MM.1S (cell line): ENCODE data around the gene CNEP1R1.

ENCODE experiments used
- DNase-seq: peaks from one replicate; pipeline ENCODE4 v3.0.0-alpha.2; 2015
- H2AFZ ChIP-seq: fragments of 300-600 bp; sonication (generic); 2 replicates; pipeline ENCODE4 v1.6.0; 2016; ENCODE audit warnings: antibody characterized with exemption, low read length
- H3F3A ChIP-seq: fragments of 300-600 bp; sonication (generic); 2 replicates; pipeline ENCODE4 v1.6.1; 2016; ENCODE audit warnings: mild to moderate bottlenecking, antibody characterized with exemption, low read length, moderate library complexity, mixed read lengths; ENCODE audit not compliant: insufficient read depth
- H3K27ac ChIP-seq: fragments of 300-600 bp; sonication (generic); 2 replicates; pipeline ENCODE4 v1.5.1; 2016; ENCODE audit warnings: mild to moderate bottlenecking, low read length
- H3K27me3 ChIP-seq: fragments of 300-600 bp; sonication (generic); replicated peaks from 2 replicates; pipeline ENCODE4 v1.6.0; 2016; ENCODE audit warnings: low read length; ENCODE audit not compliant: insufficient read depth
- H3K36me3 ChIP-seq: fragments of 300-600 bp; sonication (generic); replicated peaks from 2 replicates; pipeline ENCODE4 v1.6.1; 2016; ENCODE audit warnings: mild to moderate bottlenecking, low read length, mixed read lengths; ENCODE audit not compliant: insufficient read depth
- H3K4me1 ChIP-seq: fragments of 300-600 bp; sonication (generic); 2 replicates; pipeline ENCODE4 v1.6.1; 2016; ENCODE audit warnings: low read length, mixed read lengths
- H3K4me2 ChIP-seq: fragments of 300-600 bp; sonication (generic); 2 replicates; pipeline ENCODE4 v1.6.0; 2016; ENCODE audit warnings: low read depth, low read length
- H3K4me3 ChIP-seq: fragments of 300-600 bp; sonication (generic); 2 replicates; pipeline ENCODE4 v1.5.1; 2016; ENCODE audit warnings: low read length, mixed read lengths
- H3K79me2 ChIP-seq: fragments of 300-600 bp; sonication (generic); 2 replicates; pipeline ENCODE4 v1.6.1; 2016; ENCODE audit warnings: mixed run types, low read length, mixed read lengths
- H3K9ac ChIP-seq: fragments of 300-600 bp; sonication (generic); 2 replicates; pipeline ENCODE4 v1.6.1; 2016; ENCODE audit warnings: low read length, mixed read lengths
- H3K9me2 ChIP-seq: fragments of 300-600 bp; sonication (generic); replicated peaks from 2 replicates; pipeline ENCODE4 v1.6.1; 2016; ENCODE audit warnings: mild to moderate bottlenecking, low read length, mixed read lengths; ENCODE audit not compliant: insufficient read depth
- H3K9me3 ChIP-seq: fragments of 300-600 bp; sonication (generic); replicated peaks from 2 replicates; pipeline ENCODE4 v1.6.1; 2016; ENCODE audit warnings: mild to moderate bottlenecking, low read length, mixed read lengths; ENCODE audit not compliant: insufficient read depth
- H4K20me1 ChIP-seq: fragments of 300-600 bp; sonication (generic); 2 replicates; pipeline ENCODE4 v1.6.1; 2016; ENCODE audit warnings: mild to moderate bottlenecking, low read length, moderate library complexity, mixed read lengths; ENCODE audit not compliant: insufficient read depth
- EZH2 ChIP-seq: fragments of 300-600 bp; sonication (generic); optimal IDR thresholded peaks from 2 replicates; pipeline ENCODE3; 2017; ENCODE audit warnings: low read depth, mild to moderate bottlenecking, antibody characterized with exemption, low read length, mixed read lengths
- EZH2phosphoT487 ChIP-seq: fragments of 300-600 bp; sonication (generic); IDR thresholded peaks from 2 replicates; pipeline ENCODE4 v1.6.1; 2018; ENCODE audit warnings: antibody characterized with exemption, low read length
- TF ChIP-seq, protein P1 (sequence below): fragments of 300-600 bp; sonication (generic); IDR thresholded peaks from 2 replicates; pipeline ENCODE4 v1.5.1; 2016; ENCODE audit warnings: antibody characterized with exemption, low read length, mixed read lengths

The CNEP1R1 gene

DNA sequence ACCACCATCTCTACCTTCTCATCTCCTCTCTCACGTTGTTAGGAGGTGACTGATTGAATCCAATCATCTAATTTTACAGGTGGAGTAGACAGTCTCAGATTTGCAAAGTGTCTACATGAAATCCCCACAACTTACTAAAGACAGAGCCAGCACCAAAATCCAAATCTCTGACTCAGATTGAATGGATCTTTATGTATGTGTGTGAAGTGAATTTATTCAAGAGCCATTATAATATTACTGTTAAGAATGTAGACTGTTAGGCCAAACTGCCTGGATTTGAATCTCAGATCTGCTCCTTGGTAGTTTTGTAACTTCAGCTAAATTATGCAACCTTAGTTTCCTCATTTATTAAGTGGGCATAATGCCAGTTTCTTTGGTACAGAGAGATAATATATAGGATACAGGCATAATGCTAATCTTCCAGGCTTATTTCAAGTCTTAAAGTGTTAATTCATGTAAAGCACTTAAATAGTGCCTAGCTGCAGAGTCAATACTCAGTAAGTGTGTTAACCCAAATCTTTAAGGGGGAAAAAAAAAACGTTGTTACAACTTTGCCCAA, 12.7 kb downstream of the CNEP1R1 start:
- Histone ChIP-seq H3K27me3 (no peaks in the 10 kb centered on the region), H3K27ac (no peak overlapping the region)

DNA sequence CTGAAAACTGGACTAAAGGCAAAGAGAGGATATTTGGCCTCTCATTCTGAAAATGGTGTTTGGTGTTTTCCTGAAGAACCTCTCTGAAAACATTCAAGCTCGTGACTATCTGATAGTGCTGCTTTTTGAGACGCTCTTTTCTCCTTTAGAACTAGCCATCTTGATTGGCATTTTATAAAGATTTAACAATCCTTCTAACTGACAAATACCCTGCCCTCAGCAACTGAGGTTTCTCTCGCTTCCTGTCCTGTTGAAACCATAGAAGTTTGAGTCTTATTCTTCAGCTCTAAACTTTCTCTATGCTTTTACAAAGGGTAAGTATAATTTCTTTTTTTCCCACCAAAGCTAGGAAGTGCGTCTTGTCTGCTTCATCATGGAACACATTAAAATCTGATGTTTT, 13.3 kb downstream of the CNEP1R1 start:
- DNase-seq = no peak
- H3K9ac ChIP-seq = no peak overlapping the region
- no peaks in the 10 kb centered on the region for H3K4me1 ChIP-seq
- no peaks in the 10 kb centered on the region for H3F3A ChIP-seq
- no peaks in the 10 kb centered on the region for H3K9me2 ChIP-seq
- H3K36me3 ChIP-seq = 0 out of 2 replicates have a peak, but pooled peaks cover 7% of the 10 kb centered on the region
- no peaks in the 10 kb centered on the region for H3K9me3 ChIP-seq
- H3K27ac ChIP-seq = no peak overlapping the region
- H2AFZ ChIP-seq = no peak overlapping the region
- H3K4me2 ChIP-seq = no peak overlapping the region
- H3K27me3 ChIP-seq = no peaks in the 10 kb centered on the region
- no peak overlapping the region for H3K4me3 ChIP-seq
- H3K79me2 ChIP-seq = no peaks in the 10 kb centered on the region
- TF ChIP-seq, protein P1, sequence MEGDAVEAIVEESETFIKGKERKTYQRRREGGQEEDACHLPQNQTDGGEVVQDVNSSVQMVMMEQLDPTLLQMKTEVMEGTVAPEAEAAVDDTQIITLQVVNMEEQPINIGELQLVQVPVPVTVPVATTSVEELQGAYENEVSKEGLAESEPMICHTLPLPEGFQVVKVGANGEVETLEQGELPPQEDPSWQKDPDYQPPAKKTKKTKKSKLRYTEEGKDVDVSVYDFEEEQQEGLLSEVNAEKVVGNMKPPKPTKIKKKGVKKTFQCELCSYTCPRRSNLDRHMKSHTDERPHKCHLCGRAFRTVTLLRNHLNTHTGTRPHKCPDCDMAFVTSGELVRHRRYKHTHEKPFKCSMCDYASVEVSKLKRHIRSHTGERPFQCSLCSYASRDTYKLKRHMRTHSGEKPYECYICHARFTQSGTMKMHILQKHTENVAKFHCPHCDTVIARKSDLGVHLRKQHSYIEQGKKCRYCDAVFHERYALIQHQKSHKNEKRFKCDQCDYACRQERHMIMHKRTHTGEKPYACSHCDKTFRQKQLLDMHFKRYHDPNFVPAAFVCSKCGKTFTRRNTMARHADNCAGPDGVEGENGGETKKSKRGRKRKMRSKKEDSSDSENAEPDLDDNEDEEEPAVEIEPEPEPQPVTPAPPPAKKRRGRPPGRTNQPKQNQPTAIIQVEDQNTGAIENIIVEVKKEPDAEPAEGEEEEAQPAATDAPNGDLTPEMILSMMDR = no peak
- TF ChIP-seq EZH2 = no peak
- TF ChIP-seq EZH2phosphoT487 = no peak
- no peaks in the 10 kb centered on the region for H4K20me1 ChIP-seq

More for the DNA sequence above, 12.7 kb downstream of the CNEP1R1 start:
- no peaks in the 10 kb centered on the region for H3K9me3 ChIP-seq
- H3K79me2 ChIP-seq = no peaks in the 10 kb centered on the region
- no peak for DNase-seq
- no peak overlapping the region for H3K4me3 ChIP-seq
- H3K9me2 ChIP-seq = no peaks in the 10 kb centered on the region
- no peaks in the 10 kb centered on the region for H4K20me1 ChIP-seq
- H3F3A ChIP-seq = no peaks in the 10 kb centered on the region
- H3K4me1 ChIP-seq = no peaks in the 10 kb centered on the region
- H3K9ac ChIP-seq = no peak overlapping the region
- H3K36me3 ChIP-seq = peaks cover 7% of the 10 kb centered on the region; the same call in 1 of the 2 replicates
- no peak overlapping the region for H3K4me2 ChIP-seq
- TF ChIP-seq, protein P1 = no peak
- TF ChIP-seq EZH2phosphoT487 (no peak), EZH2 (no peak)
- no peak overlapping the region for H2AFZ ChIP-seq

DNA sequence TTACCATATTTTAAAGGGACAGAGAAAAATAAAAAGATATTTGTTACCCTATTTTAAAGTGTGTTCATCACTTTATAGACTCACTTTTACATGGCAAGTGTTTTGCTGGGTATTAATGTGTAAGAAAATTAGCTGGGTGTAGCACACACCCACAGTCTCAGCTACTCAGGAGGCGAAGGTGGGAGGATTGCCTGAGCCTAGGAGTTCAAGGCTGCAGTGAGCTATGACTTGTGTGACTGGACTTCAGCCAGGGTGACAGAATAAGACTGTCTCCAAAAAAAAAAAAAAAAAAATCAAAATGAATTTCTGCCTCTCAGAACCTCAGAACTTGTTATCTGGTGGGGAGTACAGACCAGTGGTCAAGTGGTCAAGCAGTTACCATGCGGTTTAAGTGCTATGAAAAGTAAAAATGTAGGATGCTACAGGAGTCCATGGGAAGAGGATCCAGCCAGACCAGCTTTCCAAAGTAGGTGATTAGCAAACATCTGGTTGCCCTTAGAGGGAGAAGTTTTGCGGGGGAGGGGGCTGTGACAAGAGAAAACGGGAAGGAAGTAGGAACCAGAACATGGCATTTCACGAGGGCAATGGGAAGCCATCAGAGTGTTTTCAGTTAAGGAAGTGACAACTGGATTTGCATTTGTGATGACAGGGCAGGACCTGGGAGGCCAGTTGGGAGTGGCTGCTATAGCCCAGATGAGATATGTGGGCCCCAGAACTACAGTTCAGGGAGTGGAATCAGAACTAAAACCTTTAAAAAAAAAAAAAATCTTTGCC, 13.9 kb downstream of the CNEP1R1 start:
- H3K4me2 ChIP-seq = no peak overlapping the region
- no peak overlapping the region for H3K9ac ChIP-seq
- H3F3A ChIP-seq = no peaks in the 10 kb centered on the region
- H3K27ac ChIP-seq = no peak overlapping the region
- no peaks in the 10 kb centered on the region for H3K79me2 ChIP-seq
- H3K4me1 ChIP-seq = no peaks in the 10 kb centered on the region
- 0 out of 2 replicates have a peak, but pooled peaks cover 7% of the 10 kb centered on the region for H3K36me3 ChIP-seq
- TF ChIP-seq EZH2phosphoT487 (no peak), EZH2 (no peak)
- TF ChIP-seq, protein P1 = no peak
- no peaks in the 10 kb centered on the region for H3K27me3 ChIP-seq
- H2AFZ ChIP-seq = no peak overlapping the region
- H3K4me3 ChIP-seq = no peak overlapping the region
- DNase-seq = no peak
- no peaks in the 10 kb centered on the region for H3K9me3 ChIP-seq
- no peaks in the 10 kb centered on the region for H4K20me1 ChIP-seq
- H3K9me2 ChIP-seq = no peaks in the 10 kb centered on the region
